Adrenal gland (tissue), 5 donors: ENCODE results near the gene TEK.

Experiments
- POLR2A ChIP-seq, 2 donors: fragments of 450-650 bp; IDR thresholded peaks; one replicate each; pipeline ENCODE4 v1.6.1; 2017; ENCODE audit warnings: antibody characterized with exemption in 2 of 2, mild to moderate bottlenecking in 2 of 2, moderate library complexity in 1 of 2
- TF ChIP-seq, protein P1 (sequence below), 6 experiments: fragments of 450-650 bp in 4 of 6; fragments of 200-600 bp in 2 of 6; sonication (generic) in 1 of 6; IDR thresholded peaks; 1 replicate in 5 of 6; 2 replicates in 1 of 6; pipeline versions ENCODE4 v1.5.1 to v1.8.0; 2016 to 2021; ENCODE audit warnings: antibody characterized with exemption in 6 of 6, mild to moderate bottlenecking in 2 of 6, moderate library complexity in 1 of 6
- donor health status: DM: no; HTN: no; CAD: no.

GRCh38 chr9:27176971-27177370, 67.9 kb downstream of the TEK start:
- TF ChIP-seq, protein P1, sequence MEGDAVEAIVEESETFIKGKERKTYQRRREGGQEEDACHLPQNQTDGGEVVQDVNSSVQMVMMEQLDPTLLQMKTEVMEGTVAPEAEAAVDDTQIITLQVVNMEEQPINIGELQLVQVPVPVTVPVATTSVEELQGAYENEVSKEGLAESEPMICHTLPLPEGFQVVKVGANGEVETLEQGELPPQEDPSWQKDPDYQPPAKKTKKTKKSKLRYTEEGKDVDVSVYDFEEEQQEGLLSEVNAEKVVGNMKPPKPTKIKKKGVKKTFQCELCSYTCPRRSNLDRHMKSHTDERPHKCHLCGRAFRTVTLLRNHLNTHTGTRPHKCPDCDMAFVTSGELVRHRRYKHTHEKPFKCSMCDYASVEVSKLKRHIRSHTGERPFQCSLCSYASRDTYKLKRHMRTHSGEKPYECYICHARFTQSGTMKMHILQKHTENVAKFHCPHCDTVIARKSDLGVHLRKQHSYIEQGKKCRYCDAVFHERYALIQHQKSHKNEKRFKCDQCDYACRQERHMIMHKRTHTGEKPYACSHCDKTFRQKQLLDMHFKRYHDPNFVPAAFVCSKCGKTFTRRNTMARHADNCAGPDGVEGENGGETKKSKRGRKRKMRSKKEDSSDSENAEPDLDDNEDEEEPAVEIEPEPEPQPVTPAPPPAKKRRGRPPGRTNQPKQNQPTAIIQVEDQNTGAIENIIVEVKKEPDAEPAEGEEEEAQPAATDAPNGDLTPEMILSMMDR (IDR thresholded peaks at IDR 0.05), result no peak
- TF ChIP-seq POLR2A (IDR thresholded peaks at IDR 0.05), result no peak
